ENCODE data around the gene SNX25. TPM values are rescaled to one million over a fixed set of nuclear protein-coding genes. Genes with fewer than 3 reads are reported as not detected.

Gene SNX25
- total RNA-seq, 3 donors from 2014 or later (not counting 1 experiment from before 2014, with no cell fraction given), result 15.5 to 18.0 (median 16.6) TPM

DNA sequence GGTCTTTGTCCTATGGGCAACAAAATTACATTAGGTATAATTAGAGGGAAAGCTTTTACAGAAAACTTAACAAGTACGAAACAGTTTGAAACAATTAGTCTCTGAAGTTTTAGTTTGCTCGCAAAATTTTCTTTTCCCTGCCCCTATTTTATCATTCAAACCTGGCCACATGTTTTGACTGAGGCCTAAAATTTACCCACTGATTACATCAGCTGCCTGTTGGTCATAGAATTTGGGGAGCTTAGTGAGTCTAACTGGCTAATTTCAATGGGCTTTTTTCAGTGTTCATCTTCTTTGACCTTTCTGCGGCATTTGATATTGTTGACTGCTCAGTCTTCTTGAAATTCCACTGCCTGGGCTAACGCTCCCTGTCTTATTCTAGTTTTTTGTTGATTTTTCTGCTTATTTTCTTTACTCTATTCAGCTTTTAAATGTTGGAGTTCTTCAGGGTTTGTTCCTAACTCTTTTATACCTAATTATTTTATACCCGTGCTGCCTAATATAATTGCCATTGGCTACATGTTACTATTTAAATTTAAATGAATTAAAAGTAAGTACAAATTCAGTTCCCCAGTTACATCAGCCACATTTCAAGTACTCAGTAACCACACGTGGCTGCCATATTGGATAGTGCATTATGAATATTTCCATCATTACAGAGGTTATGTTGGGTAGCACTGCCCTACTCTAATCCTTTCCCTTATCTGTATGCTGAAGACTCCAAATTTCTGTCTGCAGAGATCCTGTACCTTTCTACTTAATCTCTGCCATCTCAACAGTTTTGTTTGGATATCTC lies 87.5 kb downstream of the SNX25 start:
- no peak overlapping the region for H3K4me3 ChIP-seq (ENCODE audit: low read length)
- no peak overlapping the region for H3K27ac ChIP-seq (ENCODE audit: low read length)
- Mint-ChIP-seq H3K27me3 (ENCODE audit: low read depth in 2 of 2) (no peaks in the 10 kb centered on the region), H3K4me1 (no peaks in the 10 kb centered on the region), H3K9me3 (no peaks in the 10 kb centered on the region), H3K36me3 (no peaks in the 10 kb centered on the region), H3K4me3 (no peak overlapping the region), H3K27ac (no peak overlapping the region)
- H3K27me3 ChIP-seq (ENCODE audit: control insufficient read depth, insufficient read depth, low read length), result no peaks in the 10 kb centered on the region
- no peak for ATAC-seq
- intact Hi-C loops (cut with micrococcal nuclease), result no loop called here
- TF ChIP-seq, protein P1, sequence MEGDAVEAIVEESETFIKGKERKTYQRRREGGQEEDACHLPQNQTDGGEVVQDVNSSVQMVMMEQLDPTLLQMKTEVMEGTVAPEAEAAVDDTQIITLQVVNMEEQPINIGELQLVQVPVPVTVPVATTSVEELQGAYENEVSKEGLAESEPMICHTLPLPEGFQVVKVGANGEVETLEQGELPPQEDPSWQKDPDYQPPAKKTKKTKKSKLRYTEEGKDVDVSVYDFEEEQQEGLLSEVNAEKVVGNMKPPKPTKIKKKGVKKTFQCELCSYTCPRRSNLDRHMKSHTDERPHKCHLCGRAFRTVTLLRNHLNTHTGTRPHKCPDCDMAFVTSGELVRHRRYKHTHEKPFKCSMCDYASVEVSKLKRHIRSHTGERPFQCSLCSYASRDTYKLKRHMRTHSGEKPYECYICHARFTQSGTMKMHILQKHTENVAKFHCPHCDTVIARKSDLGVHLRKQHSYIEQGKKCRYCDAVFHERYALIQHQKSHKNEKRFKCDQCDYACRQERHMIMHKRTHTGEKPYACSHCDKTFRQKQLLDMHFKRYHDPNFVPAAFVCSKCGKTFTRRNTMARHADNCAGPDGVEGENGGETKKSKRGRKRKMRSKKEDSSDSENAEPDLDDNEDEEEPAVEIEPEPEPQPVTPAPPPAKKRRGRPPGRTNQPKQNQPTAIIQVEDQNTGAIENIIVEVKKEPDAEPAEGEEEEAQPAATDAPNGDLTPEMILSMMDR (IDR thresholded peaks at IDR 0.05), result no peak
- WGBS (ENCODE audit: insufficient coverage), result 94% methylated on average over 3 of the region's 6 CpGs
- no peak for DNase-seq
- H3K4me1 ChIP-seq (ENCODE audit: control insufficient read depth, insufficient read depth, low read length), result no peaks in the 10 kb centered on the region
- H3K36me3 ChIP-seq (ENCODE audit: control insufficient read depth, insufficient read depth, low read length), result peaks cover 8% of the 10 kb centered on the region
- no peaks in the 10 kb centered on the region for H3K9me3 ChIP-seq (ENCODE audit: control insufficient read depth, insufficient read depth, low read length)

DNA sequence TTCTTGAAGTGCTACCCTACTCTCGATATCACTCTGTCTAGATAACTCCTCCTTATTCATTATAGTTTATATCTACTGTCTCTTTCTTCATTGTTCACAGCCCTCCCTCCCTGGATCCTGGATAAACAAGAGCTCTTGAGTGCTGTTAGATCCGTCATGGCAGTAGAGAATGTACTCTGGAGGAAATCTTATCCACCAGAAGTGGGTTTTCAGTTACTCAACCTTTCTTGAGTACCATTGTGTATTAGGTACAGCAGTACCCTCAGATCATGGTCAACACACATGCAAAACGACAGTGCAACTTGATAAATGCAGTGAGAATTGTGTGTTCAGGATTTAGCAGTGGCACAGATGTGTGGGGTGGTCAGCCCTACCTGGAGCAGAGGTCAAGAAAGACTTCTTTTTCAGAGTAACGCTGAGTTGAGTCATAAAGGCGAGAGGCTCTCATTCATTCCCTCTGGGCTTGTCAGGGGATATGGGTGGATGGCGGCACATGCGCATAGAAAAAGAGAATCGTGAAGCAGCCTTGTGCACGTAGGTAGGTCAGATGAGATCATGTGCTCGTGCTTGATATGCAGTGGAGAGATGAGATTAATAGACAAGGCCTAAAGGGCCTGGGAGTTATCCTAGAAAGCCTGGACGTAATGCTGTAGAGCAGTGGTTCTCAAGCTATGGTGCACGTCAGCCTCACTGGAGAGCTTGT lies 89.5 kb downstream of the SNX25 start:
- H3K27ac ChIP-seq (ENCODE audit: low read length), result no peak overlapping the region
- whole genome bisulfite sequencing (ENCODE audit: insufficient coverage), result 88% methylated on average over 12 of the region's 12 CpGs
- no peaks in the 10 kb centered on the region for H3K4me1 ChIP-seq (ENCODE audit: control insufficient read depth, insufficient read depth, low read length)
- ATAC-seq (peak in 1 of 3 donors; percentile 22), DNase-seq (no peak)
- TF ChIP-seq, protein P1 (IDR thresholded peaks at IDR 0.05), result no peak
- peaks cover 2% of the 10 kb centered on the region for H3K36me3 ChIP-seq (ENCODE audit: control insufficient read depth, insufficient read depth, low read length)
- Mint-ChIP-seq H3K4me3 (no peak overlapping the region), H3K27me3 (ENCODE audit: low read depth in 2 of 2) (no peaks in the 10 kb centered on the region), H3K9me3 (no peaks in the 10 kb centered on the region), H3K4me1 (no peaks in the 10 kb centered on the region), H3K36me3 (no peaks in the 10 kb centered on the region), H3K27ac (no peak overlapping the region)
- H3K4me3 ChIP-seq (ENCODE audit: low read length), result no peak overlapping the region
- intact Hi-C loops (cut with micrococcal nuclease), result no loop called here
- H3K27me3 ChIP-seq (ENCODE audit: control insufficient read depth, insufficient read depth, low read length), result no peaks in the 10 kb centered on the region
- H3K9me3 ChIP-seq (ENCODE audit: control insufficient read depth, insufficient read depth, low read length), result no peaks in the 10 kb centered on the region

DNA sequence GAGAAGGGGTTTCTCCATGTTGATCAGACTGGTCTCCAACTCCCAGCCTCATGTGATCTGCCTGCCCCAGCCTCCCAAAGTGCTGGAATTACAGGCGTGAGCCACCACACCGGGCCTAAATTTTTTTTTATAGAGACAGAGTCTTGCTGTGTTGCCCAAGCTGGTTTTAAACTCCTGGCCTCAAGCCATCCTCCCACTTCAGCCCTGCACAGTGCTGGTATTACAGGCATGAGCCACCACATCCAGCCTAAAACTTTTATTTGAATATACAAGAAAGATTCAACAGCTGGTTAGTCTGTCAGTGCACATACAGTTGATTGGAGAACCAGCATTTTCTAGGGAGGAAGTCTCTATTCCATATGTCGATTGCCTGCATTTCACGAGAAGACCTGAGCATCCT lies 95.1 kb downstream of the SNX25 start:
- TF ChIP-seq, protein P1 (IDR thresholded peaks at IDR 0.05), result no peak
- Mint-ChIP-seq H3K9me3 (no peaks in the 10 kb centered on the region), H3K4me3 (no peak overlapping the region), H3K27ac (no peak overlapping the region), H3K4me1 (peaks cover 0 to 7% of the 10 kb centered on the region in 2 donors), H3K36me3 (no peaks in the 10 kb centered on the region), H3K27me3 (ENCODE audit: low read depth in 2 of 2) (no peaks in the 10 kb centered on the region)
- 84% methylated on average over 4 of the region's 4 CpGs for whole genome bisulfite sequencing (ENCODE audit: insufficient coverage)
- Histone ChIP-seq H3K9me3 (ENCODE audit: control insufficient read depth, insufficient read depth, low read length) (no peaks in the 10 kb centered on the region), H3K27ac (ENCODE audit: low read length) (no peak overlapping the region), H3K4me1 (ENCODE audit: control insufficient read depth, insufficient read depth, low read length) (no peaks in the 10 kb centered on the region), H3K4me3 (ENCODE audit: low read length) (no peak overlapping the region), H3K36me3 (ENCODE audit: control insufficient read depth, insufficient read depth, low read length) (no peaks in the 10 kb centered on the region), H3K27me3 (ENCODE audit: control insufficient read depth, insufficient read depth, low read length) (no peaks in the 10 kb centered on the region)
- ATAC-seq (no peak), DNase-seq (no peak)
- intact Hi-C loops (cut with micrococcal nuclease), result no loop called here

Measured in natural killer cell (primary cell).